IMR-90 (cell line): Measurements from ENCODE around the gene KRT39. TPM values are rescaled to one million over a fixed set of nuclear protein-coding genes. Genes with fewer than 3 reads are reported as not detected.
A peak's percentile ranks its signal among the peaks of the same experiment; 100 is the strongest.

Experiments
- ATAC-seq: fragments of 200-7000 bp; cut with Tn5 transposase; 2 replicates; pipeline ENCODE4 v1.9.1; 2020; ENCODE audit warnings: low read depth, mild to moderate bottlenecking, moderate library complexity
- BruUV-seq: library from RNA; stranded (reverse); fragments of 400-500 nt; replicated peaks from 2 replicates; lab custom pipeline; 2021; lab: Mats Ljungman, UMichigan
- CTCF ChIA-PET: fragments of 300-600 bp; formaldehyde crosslinking; extraction: SDS; loops from one replicate; lab custom pipeline; 2021; ENCODE audit warnings: antibody characterized with exemption; lab: Yijun Ruan, JAX
- POLR2A ChIA-PET: fragments of 300-600 bp; sonication (Branson Sonifier 250); formaldehyde crosslinking; loops from one replicate; lab custom pipeline; 2022; ENCODE audit warnings: antibody characterized with exemption; ENCODE audit not compliant: unreplicated experiment; lab: Charles Lee
- DNase-seq: peaks from one replicate; pipeline ENCODE4 v3.0.0; 2013
- H2AFZ ChIP-seq: replicated peaks from 2 replicates; pipeline ENCODE3; 2013; ENCODE audit warnings: low read length, mild to moderate bottlenecking; ENCODE audit not compliant: poor library complexity
- H2AK5ac ChIP-seq: 2 replicates; pipeline ENCODE4 v1.6.1; 2013; ENCODE audit warnings: low read depth, low read length, inconsistent platforms
- H2AK9ac ChIP-seq: replicated peaks from 2 replicates; pipeline ENCODE3; 2013; ENCODE audit warnings: mild to moderate bottlenecking, low read depth, low read length, moderate library complexity; ENCODE audit not compliant: poor library complexity
- H2BK120ac ChIP-seq: 2 replicates; pipeline ENCODE4 v1.6.1; 2013; ENCODE audit warnings: low read depth, low read length, inconsistent platforms
- H2BK15ac ChIP-seq: 3 replicates; pipeline ENCODE4 v1.6.1; 2013; ENCODE audit warnings: low read depth, low read length, inconsistent platforms
- H2BK20ac ChIP-seq: 2 replicates; pipeline ENCODE4 v1.6.1; 2013; ENCODE audit warnings: low read depth, mild to moderate bottlenecking, inconsistent platforms, low read length, moderate library complexity
- H2BK5ac ChIP-seq: 2 replicates; pipeline ENCODE4 v1.6.1; 2013; ENCODE audit warnings: mild to moderate bottlenecking, low read depth, low read length, inconsistent platforms; ENCODE audit not compliant: poor library complexity, severe bottlenecking
- H3K14ac ChIP-seq: replicated peaks from 2 replicates; pipeline ENCODE4 v1.6.1; 2013; ENCODE audit warnings: low read depth, low read length, inconsistent platforms
- H3K18ac ChIP-seq: 2 replicates; pipeline ENCODE4 v1.6.1; 2013; ENCODE audit warnings: low read depth, low read length, control low read depth
- H3K23ac ChIP-seq: 2 replicates; pipeline ENCODE4 v1.6.1; 2013; ENCODE audit warnings: low read depth, low read length, inconsistent platforms
- H3K27ac ChIP-seq: 2 replicates; pipeline ENCODE4 v1.5.1; 2013; ENCODE audit warnings: mild to moderate bottlenecking, control low read depth, low read length; ENCODE audit not compliant: insufficient read depth
- H3K27me3 ChIP-seq: 2 replicates; pipeline ENCODE4 v1.6.1; 2013; ENCODE audit warnings: low read length; ENCODE audit not compliant: control insufficient read depth, insufficient read depth
- H3K36me3 ChIP-seq: 2 replicates; pipeline ENCODE4 v1.6.1; 2013; ENCODE audit warnings: low read length, mixed read lengths; ENCODE audit not compliant: control insufficient read depth, insufficient read depth
- H3K4ac ChIP-seq: 2 replicates; pipeline ENCODE4 v1.6.1; 2013; ENCODE audit warnings: low read depth, low read length, inconsistent platforms
- H3K4me1 ChIP-seq: 2 replicates; pipeline ENCODE4 v1.6.1; 2013; ENCODE audit warnings: low read length, mixed read lengths; ENCODE audit not compliant: control insufficient read depth, insufficient read depth
- H3K4me2 ChIP-seq: 2 replicates; pipeline ENCODE4 v1.6.1; 2013; ENCODE audit warnings: low read depth, mild to moderate bottlenecking, control low read depth, low read length, moderate library complexity
- H3K4me3 ChIP-seq: 2 replicates; pipeline ENCODE4 v1.5.1; 2013; ENCODE audit warnings: low read depth, mild to moderate bottlenecking, control low read depth, low read length, moderate library complexity; ENCODE audit not compliant: insufficient read depth
- H3K56ac ChIP-seq: 2 replicates; pipeline ENCODE4 v1.6.1; 2013; ENCODE audit warnings: low read length, inconsistent platforms; ENCODE audit not compliant: insufficient read depth; ENCODE audit errors: extremely low read depth
- H3K79me1 ChIP-seq, 2 experiments: 2 replicates each; pipeline ENCODE4 v1.6.1; 2013; ENCODE audit warnings: low read length in 2 of 2, inconsistent platforms in 1 of 2, low read depth in 1 of 2
- H3K9ac ChIP-seq: 2 replicates; pipeline ENCODE4 v1.6.1; 2013; ENCODE audit warnings: low read depth, low read length, control low read depth
- H3K9me1 ChIP-seq: 2 replicates; pipeline ENCODE4 v1.6.1; 2013; ENCODE audit warnings: low read length, inconsistent platforms; ENCODE audit not compliant: insufficient read depth
- H3K9me3 ChIP-seq: 2 replicates; pipeline ENCODE4 v1.6.1; 2013; ENCODE audit warnings: low read length; ENCODE audit not compliant: control insufficient read depth, insufficient read depth
- H4K20me1 ChIP-seq: 2 replicates; pipeline ENCODE4 v1.6.1; 2013; ENCODE audit warnings: low read length, inconsistent platforms; ENCODE audit not compliant: insufficient read depth
- H4K5ac ChIP-seq: 2 replicates; pipeline ENCODE4 v1.6.1; 2013; ENCODE audit warnings: mild to moderate bottlenecking, low read depth, low read length, control low read depth
- H4K8ac ChIP-seq, 2 experiments: 2 replicates each; pipeline ENCODE4 v1.6.1; 2013; ENCODE audit warnings: low read depth in 2 of 2, low read length in 2 of 2, control low read depth in 1 of 2, inconsistent platforms in 1 of 2
- H4K91ac ChIP-seq: 2 replicates; pipeline ENCODE4 v1.6.1; 2013; ENCODE audit warnings: low read depth, low read length, inconsistent platforms; ENCODE audit not compliant: insufficient read depth
- CEBPB ChIP-seq: IDR thresholded peaks from 2 replicates; pipeline ENCODE4 v1.6.1; 2012; ENCODE audit warnings: low read depth, low read length, improper control_type of control experiment
- FOS ChIP-seq: fragments of 150-350 bp; IDR thresholded peaks from 2 replicates; pipeline ENCODE4 v1.6.1; 2016; ENCODE audit warnings: low read depth, low read length
- MAFK ChIP-seq: IDR thresholded peaks from 2 replicates; pipeline ENCODE4 v1.6.1; 2012; ENCODE audit warnings: low read depth, low read length, improper control_type of control experiment
- MXI1 ChIP-seq: IDR thresholded peaks from 2 replicates; pipeline ENCODE4 v1.6.1; 2012; ENCODE audit warnings: low read depth, mild to moderate bottlenecking, low read length, moderate library complexity, borderline replicate concordance
- POLR2A ChIP-seq: IDR thresholded peaks from 2 replicates; pipeline ENCODE4 v1.6.1; 2012; ENCODE audit warnings: mild to moderate bottlenecking, low read depth, low read length
- RAD21 ChIP-seq: IDR thresholded peaks from 2 replicates; pipeline ENCODE4 v1.6.1; 2012; ENCODE audit warnings: low read length, improper control_type of control experiment
- RCOR1 ChIP-seq: IDR thresholded peaks from 2 replicates; pipeline ENCODE4 v1.6.1; 2012; ENCODE audit warnings: mild to moderate bottlenecking, low read length, improper control_type of control experiment; ENCODE audit not compliant: insufficient replicate concordance
- SMC3 ChIP-seq: fragments of 150-350 bp; IDR thresholded peaks from 2 replicates; pipeline ENCODE4 v1.6.1; 2016; ENCODE audit warnings: low read depth, mild to moderate bottlenecking, antibody characterized with exemption, low read length, moderate library complexity
- WGBS, 2 experiments: methylation state at CpG; one replicate each; pipeline versions ENCODE4 v1.1.5 to v1.1.7; 2013; ENCODE audit warnings: missing lambda C conversion rate in 2 of 2; ENCODE audit not compliant: insufficient read length in 1 of 2; ENCODE audit errors: extremely low coverage in 2 of 2; 5-methylcytosine and 5-hydroxymethylcytosine counted together
- dilution Hi-C: fragments of 300-500 bp; cut with HindIII; formaldehyde crosslinking; loops from one replicate; pipeline ENCODE4 v1.14.3; 2018; ENCODE audit warnings: low sequenced_read_pairs; ENCODE audit not compliant: unreplicated experiment
- in situ Hi-C: fragments of 300-500 bp; cut with MboI; formaldehyde crosslinking; loops from 3 replicates; pipeline ENCODE4 v1.14.3; 2019; ENCODE audit warnings: low sequenced_read_pairs, inconsistent platforms, mixed read lengths
- intact Hi-C: fragments of 100-400 bp; cut with micrococcal nuclease; formaldehyde crosslinking; loops from 2 replicates; pipeline ENCODE4 v1.10.0; 2022
- polyA plus RNA-seq, 3 experiments: library from polyadenylated mRNA; depleted of rRNA; stranded (reverse); fragments of >200 nt; gene quantifications; 2 replicates each; pipeline ENCODE4 v1.2.3, GENCODE V29; 2012; ENCODE audit warnings: low replicate concordance in 1 of 3
- total RNA-seq: library from RNA; depleted of rRNA; stranded (reverse); fragments of >200 nt; gene quantifications from 2 replicates; pipeline ENCODE4 v1.2.3, GENCODE V29; 2012
- TF ChIP-seq, protein P1 (sequence below): fragments of 150-350 bp; IDR thresholded peaks from 2 replicates; pipeline ENCODE4 v1.6.1; 2016; ENCODE audit warnings: low read depth, mild to moderate bottlenecking, low read length, moderate library complexity, borderline replicate concordance
- TF ChIP-seq, protein P2 (sequence below): conservative IDR thresholded peaks from 2 replicates; pipeline ENCODE4 v1.5.1; 2012; ENCODE audit warnings: mild to moderate bottlenecking, low read depth, low read length, improper control_type of control experiment
- TF ChIP-seq, protein P3 (sequence below): fragments of 150-350 bp; IDR thresholded peaks from 2 replicates; pipeline ENCODE4 v1.6.1; 2017; ENCODE audit warnings: mild to moderate bottlenecking, antibody characterized with exemption, low read length, low read depth

The KRT39 gene
- total and polyA plus RNA-seq, 2 of the 4 experiments (the other 2 are of a cell fraction): 0.15 TPM; not detected in 1

DNA sequence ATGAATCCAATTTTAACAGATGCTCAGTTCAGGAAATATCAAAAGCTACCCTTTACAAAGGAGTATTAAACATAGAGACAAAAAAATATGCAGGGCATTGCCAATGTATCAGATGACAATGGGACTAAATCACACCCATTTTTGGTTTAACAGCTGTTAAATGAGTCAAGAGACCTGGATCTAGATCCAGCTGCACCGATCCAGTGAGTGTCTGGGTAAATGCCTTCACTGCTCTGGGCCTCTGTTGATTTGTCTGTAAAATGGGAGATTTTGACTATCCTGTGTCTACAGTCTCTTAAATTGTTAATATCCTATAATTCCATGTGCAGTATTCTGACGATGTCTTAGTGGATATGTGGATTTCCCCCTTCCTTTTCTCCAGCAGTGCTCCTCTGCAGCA lies 45.7 kb downstream of the KRT39 start:
- H3K4me3 ChIP-seq: no peak overlapping the region
- no peak overlapping the region for H2AK9ac ChIP-seq
- peaks cover 8% of the 10 kb centered on the region; the same call in 1 of the 2 replicates for H3K9me1 ChIP-seq
- no peaks in the 10 kb centered on the region for H4K20me1 ChIP-seq
- H2AK5ac ChIP-seq: peak overlapping the region; percentile 64; the same call in 1 of the 2 replicates
- H2BK15ac ChIP-seq: peak overlapping the region; percentile 54; the same call in 2 of the 3 replicates
- peak overlapping the region; percentile 18; the same call in 1 of the 2 replicates for H3K18ac ChIP-seq
- no peak overlapping the region for H3K27ac ChIP-seq
- no peaks in the 10 kb centered on the region for H3K27me3 ChIP-seq
- peak overlapping the region; percentile 72 for H3K4ac ChIP-seq
- no peak overlapping the region; the same call in 1 of the 2 replicates for H3K56ac ChIP-seq
- DNase-seq (no peak), ATAC-seq (no peak)
- ChIA-PET CTCF (interaction anchor here (0.7 kb wide), 1 partner anchor 11 kb away, joined by 4 read pairs; no protein-coding TSS in a partner anchor), POLR2A (interaction anchor here (0.7 kb wide), 1 partner anchor 393 kb away, joined by 5 read pairs; no protein-coding TSS in a partner anchor)
- H4K5ac ChIP-seq: peak overlapping the region; percentile 20; the same call in 1 of the 2 replicates
- H3K79me1 ChIP-seq: no peaks in the 10 kb centered on the region
- H3K4me2 ChIP-seq: no peak overlapping the region
- no peak overlapping the region for H3K9ac ChIP-seq
- dilution Hi-C loops: no loop called here
- no peak for TF ChIP-seq MXI1
- TF ChIP-seq MAFK: no peak
- TF ChIP-seq, protein P1, sequence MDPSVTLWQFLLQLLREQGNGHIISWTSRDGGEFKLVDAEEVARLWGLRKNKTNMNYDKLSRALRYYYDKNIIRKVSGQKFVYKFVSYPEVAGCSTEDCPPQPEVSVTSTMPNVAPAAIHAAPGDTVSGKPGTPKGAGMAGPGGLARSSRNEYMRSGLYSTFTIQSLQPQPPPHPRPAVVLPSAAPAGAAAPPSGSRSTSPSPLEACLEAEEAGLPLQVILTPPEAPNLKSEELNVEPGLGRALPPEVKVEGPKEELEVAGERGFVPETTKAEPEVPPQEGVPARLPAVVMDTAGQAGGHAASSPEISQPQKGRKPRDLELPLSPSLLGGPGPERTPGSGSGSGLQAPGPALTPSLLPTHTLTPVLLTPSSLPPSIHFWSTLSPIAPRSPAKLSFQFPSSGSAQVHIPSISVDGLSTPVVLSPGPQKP: no peak
- TF ChIP-seq RAD21: no peak
- TF ChIP-seq, protein P2, sequence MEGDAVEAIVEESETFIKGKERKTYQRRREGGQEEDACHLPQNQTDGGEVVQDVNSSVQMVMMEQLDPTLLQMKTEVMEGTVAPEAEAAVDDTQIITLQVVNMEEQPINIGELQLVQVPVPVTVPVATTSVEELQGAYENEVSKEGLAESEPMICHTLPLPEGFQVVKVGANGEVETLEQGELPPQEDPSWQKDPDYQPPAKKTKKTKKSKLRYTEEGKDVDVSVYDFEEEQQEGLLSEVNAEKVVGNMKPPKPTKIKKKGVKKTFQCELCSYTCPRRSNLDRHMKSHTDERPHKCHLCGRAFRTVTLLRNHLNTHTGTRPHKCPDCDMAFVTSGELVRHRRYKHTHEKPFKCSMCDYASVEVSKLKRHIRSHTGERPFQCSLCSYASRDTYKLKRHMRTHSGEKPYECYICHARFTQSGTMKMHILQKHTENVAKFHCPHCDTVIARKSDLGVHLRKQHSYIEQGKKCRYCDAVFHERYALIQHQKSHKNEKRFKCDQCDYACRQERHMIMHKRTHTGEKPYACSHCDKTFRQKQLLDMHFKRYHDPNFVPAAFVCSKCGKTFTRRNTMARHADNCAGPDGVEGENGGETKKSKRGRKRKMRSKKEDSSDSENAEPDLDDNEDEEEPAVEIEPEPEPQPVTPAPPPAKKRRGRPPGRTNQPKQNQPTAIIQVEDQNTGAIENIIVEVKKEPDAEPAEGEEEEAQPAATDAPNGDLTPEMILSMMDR: no peak
- no peak for TF ChIP-seq FOS
- TF ChIP-seq CEBPB: no peak
- TF ChIP-seq RCOR1: no peak
- TF ChIP-seq SMC3: no peak
- TF ChIP-seq POLR2A: no peak
- TF ChIP-seq, protein P3, sequence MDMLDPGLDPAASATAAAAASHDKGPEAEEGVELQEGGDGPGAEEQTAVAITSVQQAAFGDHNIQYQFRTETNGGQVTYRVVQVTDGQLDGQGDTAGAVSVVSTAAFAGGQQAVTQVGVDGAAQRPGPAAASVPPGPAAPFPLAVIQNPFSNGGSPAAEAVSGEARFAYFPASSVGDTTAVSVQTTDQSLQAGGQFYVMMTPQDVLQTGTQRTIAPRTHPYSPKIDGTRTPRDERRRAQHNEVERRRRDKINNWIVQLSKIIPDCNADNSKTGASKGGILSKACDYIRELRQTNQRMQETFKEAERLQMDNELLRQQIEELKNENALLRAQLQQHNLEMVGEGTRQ: no peak
- peak overlapping the region; percentile 69 for H2BK120ac ChIP-seq
- no peak overlapping the region for H2AFZ ChIP-seq
- H3K36me3 ChIP-seq: no peaks in the 10 kb centered on the region
- peak overlapping the region; percentile 42 for H2BK5ac ChIP-seq
- peak overlapping the region in 1 of 2 experiments; percentile 56; a peak in 3 of 4 replicates for H4K8ac ChIP-seq
- H2BK20ac ChIP-seq: peak overlapping the region; percentile 81
- peak overlapping the region; percentile 32; the same call in 1 of the 2 replicates for H4K91ac ChIP-seq
- H3K23ac ChIP-seq: no peak overlapping the region
- no peaks in the 10 kb centered on the region for H3K9me3 ChIP-seq
- no TSS peak for BruUV-seq
- H3K4me1 ChIP-seq: peaks cover 8% of the 10 kb centered on the region
- in situ Hi-C loops: no loop called here
- no CpG with 5 or more reads among the region's 2 CpGs for WGBS, 2 experiments
- intact Hi-C loops: no loop called here
- 0 out of 2 replicates have a peak overlapping the region, but pooled peaks have one; percentile 44 for H3K14ac ChIP-seq
